MCF 10A (cell line): ENCODE results near the gene PGAM5. TPM values are rescaled to one million over a fixed set of nuclear protein-coding genes. Genes with fewer than 3 reads are reported as not detected.

Experiments
- BruUV-seq: library from RNA; stranded (reverse); fragments of 400-500 nt; replicated peaks from 2 replicates; lab custom pipeline; 2021; lab: Mats Ljungman, UMichigan
- CTCF ChIA-PET: fragments of 300-600 bp; sonication (Branson Sonifier 250); formaldehyde crosslinking; extraction: SDS; loops from one replicate; lab custom pipeline; 2021; ENCODE audit warnings: antibody characterized with exemption, inconsistent platforms; lab: Yijun Ruan, JAX
- POLR2A ChIA-PET: fragments of 300-600, 350-650 bp; sonication (Branson Sonifier 250); formaldehyde crosslinking; extraction: SDS; loops from one replicate; lab custom pipeline; 2020; ENCODE audit warnings: antibody characterized with exemption, inconsistent platforms; lab: Yijun Ruan, JAX
- DNase-seq: peaks from one replicate; pipeline ENCODE4 v3.0.0-alpha.2; 2018; ENCODE audit not compliant: unreplicated experiment
- H3K27ac Mint-ChIP-seq: one replicate; pipeline ENCODE4 v1.8.0; 2022; ENCODE audit warnings: mild to moderate bottlenecking, low read depth, mixed read lengths; ENCODE audit not compliant: unreplicated experiment
- H3K27me3 Mint-ChIP-seq: one replicate; pipeline ENCODE4 v1.8.0; 2022; ENCODE audit warnings: mixed read lengths; ENCODE audit not compliant: insufficient read depth, unreplicated experiment
- H3K36me3 Mint-ChIP-seq: one replicate; pipeline ENCODE4 v1.8.0; 2022; ENCODE audit warnings: mild to moderate bottlenecking, moderate library complexity, mixed read lengths; ENCODE audit not compliant: insufficient read depth, unreplicated experiment
- H3K4me1 Mint-ChIP-seq: one replicate; pipeline ENCODE4 v1.8.0; 2022; ENCODE audit warnings: mixed read lengths; ENCODE audit not compliant: insufficient read depth, unreplicated experiment
- H3K4me3 Mint-ChIP-seq: one replicate; pipeline ENCODE4 v1.8.0; 2022; ENCODE audit warnings: mild to moderate bottlenecking, moderate library complexity, mixed read lengths; ENCODE audit not compliant: unreplicated experiment
- H3K9me3 Mint-ChIP-seq: one replicate; pipeline ENCODE4 v1.8.0; 2022; ENCODE audit warnings: mixed read lengths; ENCODE audit not compliant: unreplicated experiment
- CTCF ChIP-seq: fragments of 200-600 bp; IDR thresholded peaks from one replicate; pipeline ENCODE4 v1.8.0; 2022; ENCODE audit warnings: antibody characterized with exemption, mild to moderate bottlenecking; ENCODE audit not compliant: unreplicated experiment
- intact Hi-C: fragments of 100-400 bp; cut with micrococcal nuclease; formaldehyde crosslinking; loops from 2 replicates; pipeline ENCODE4 v1.14.1; 2022
- total RNA-seq: library from RNA; stranded (reverse); gene quantifications from 2 replicates; pipeline ENCODE4 v1.2.3, GENCODE V29; 2022

The PGAM5 gene
- total RNA-seq, 1 experiment from 2014 or later = 84.0 TPM

GRCh38 chr12:132759359-132759758 lies 48.7 kb downstream of the PGAM5 start:
- ChIA-PET CTCF (no interaction called here), POLR2A (interaction anchor here (1.2 to 4.0 kb wide), 4 partner anchors 9 to 49 kb away, joined by 3 to 23 read pairs (median 13); partner anchors contain the start of gene PGAM5)
- BruUV-seq = no TSS peak
- H3K27me3 Mint-ChIP-seq = no peaks in the 10 kb centered on the region
- peak overlapping the region; percentile 90 for H3K27ac Mint-ChIP-seq
- TF ChIP-seq CTCF = no peak
- H3K36me3 Mint-ChIP-seq = peaks cover 56% of the 10 kb centered on the region
- intact Hi-C loops = no loop called here
- peaks cover 4% of the 10 kb centered on the region for H3K4me1 Mint-ChIP-seq
- peak overlapping the region; percentile 82 for H3K4me3 Mint-ChIP-seq
- no peaks in the 10 kb centered on the region for H3K9me3 Mint-ChIP-seq
- no peak for DNase-seq

- no peak for TF ChIP-seq CTCF
- H3K27me3 Mint-ChIP-seq = no peaks in the 10 kb centered on the region
- intact Hi-C loops = no loop called here
- CTCF ChIA-PET = no interaction called here
- H3K4me1 Mint-ChIP-seq = peaks cover 4% of the 10 kb centered on the region
- H3K27ac Mint-ChIP-seq = peak within 1 kb of the TSS; percentile 90
- POLR2A ChIA-PET = interaction anchor here (0.6 to 4.0 kb wide), 19 partner anchors 9 to 1981 kb away, joined by 3 to 24 read pairs (median 4); partner anchors contain the start of genes GOLGA3, PGAM5 and ZNF26
- H3K36me3 Mint-ChIP-seq = peaks cover 37% of the 10 kb centered on the region
- H3K4me3 Mint-ChIP-seq = peak within 1 kb of the TSS; percentile 82
- no peaks in the 10 kb centered on the region for H3K9me3 Mint-ChIP-seq
- DNase-seq = peak; percentile 58
- BruUV-seq = TSS peak; percentile 69
Measured at GRCh38 chr12:132761032-132761920, 50.6 kb downstream of the PGAM5 start, which contains the start of gene ANKLE2. Gene ANKLE2 (minus strand): TSS chr12:132761832. CDS start chr12:132761798, 34 bp downstream.

- CTCF ChIA-PET = no interaction called here
- intact Hi-C loops = no loop called here
- no peaks in the 10 kb centered on the region for H3K9me3 Mint-ChIP-seq
Measured at GRCh38 chr12:132761921-132762583, 51.4 kb downstream of the PGAM5 start.

More at GRCh38 chr12:132761921-132762583, 51.4 kb downstream of the PGAM5 start:
- no TSS peak for BruUV-seq
- DNase-seq = peak; percentile 87
- H3K4me3 Mint-ChIP-seq = peak overlapping the region; percentile 70
- no peaks in the 10 kb centered on the region for H3K27me3 Mint-ChIP-seq
- peaks cover 2% of the 10 kb centered on the region for H3K4me1 Mint-ChIP-seq
- POLR2A ChIA-PET = interaction anchor here (0.8 to 4.0 kb wide), 8 partner anchors 8 to 225 kb away, joined by 3 to 24 read pairs (median 4); partner anchors contain the start of genes GOLGA3, PGAM5 and ZNF26
- H3K36me3 Mint-ChIP-seq = peaks cover 34% of the 10 kb centered on the region
- no peak for TF ChIP-seq CTCF
- H3K27ac Mint-ChIP-seq = peak overlapping the region; percentile 64
